GM19099 (cell line): Measurements from ENCODE around the gene C6orf62.

Experiments
- POLR2A ChIP-seq: IDR thresholded peaks from 3 replicates; pipeline ENCODE4 v1.6.1; 2011; ENCODE audit warnings: low read depth; ENCODE audit not compliant: insufficient read length; ENCODE audit errors: extremely low read depth

Gene C6orf62

GRCh38 chr6:24680582-24680981, 38.4 kb downstream of the C6orf62 start:
- TF ChIP-seq POLR2A: no peak

- no peak for TF ChIP-seq POLR2A
Measured at GRCh38 chr6:24673625-24674024, 45.3 kb downstream of the C6orf62 start.

- no peak for TF ChIP-seq POLR2A
Measured at GRCh38 chr6:24672620-24673182, 46.3 kb downstream of the C6orf62 start.

- no peak for TF ChIP-seq POLR2A
Measured at GRCh38 chr6:24668997-24669361, 50.0 kb downstream of the C6orf62 start.

GRCh38 chr6:24667378-24667803, 51.6 kb downstream of the C6orf62 start:
- no peak for TF ChIP-seq POLR2A

GRCh38 chr6:24666641-24667377, 52.1 kb downstream of the C6orf62 start, which contains the start of the genes ACOT13 and TDP2:
Gene ACOT13 (plus strand): TSS chr6:24667077. CDS start chr6:24667264, 187 bp downstream.
Gene TDP2 (minus strand): TSS chr6:24666899. CDS start chr6:24666862, 37 bp downstream.
- TF ChIP-seq POLR2A: peak; percentile 86

- TF ChIP-seq POLR2A: no peak
Measured at GRCh38 chr6:24666097-24666640, 52.8 kb downstream of the C6orf62 start.

- TF ChIP-seq POLR2A: no peak
Measured at GRCh38 chr6:24664046-24664987, 54.6 kb downstream of the C6orf62 start.

GRCh38 chr6:24663189-24663588, 55.8 kb downstream of the C6orf62 start:
- TF ChIP-seq POLR2A: no peak

- no peak for TF ChIP-seq POLR2A
Measured at GRCh38 chr6:24662236-24662635, 56.7 kb downstream of the C6orf62 start.

- no peak for TF ChIP-seq POLR2A
Measured at GRCh38 chr6:24660105-24660504, 58.8 kb downstream of the C6orf62 start.

- TF ChIP-seq POLR2A: no peak
Measured at GRCh38 chr6:24659561-24659960, 59.4 kb downstream of the C6orf62 start.

GRCh38 chr6:24658573-24659560, 60.1 kb downstream of the C6orf62 start:
- TF ChIP-seq POLR2A: no peak

- TF ChIP-seq POLR2A: no peak
Measured at GRCh38 chr6:24655215-24655614, 63.7 kb downstream of the C6orf62 start.
